Naive B cell (primary cell): ENCODE data around the gene ELOA2. TPM values are rescaled to one million over a fixed set of nuclear protein-coding genes. Genes with fewer than 3 reads are reported as not detected.
A peak's percentile ranks its signal among the peaks of the same experiment; 100 is the strongest.

ENCODE experiments used
- ATAC-seq, 2 donors: fragments of 150-1000 bp; cut with Tn5 transposase; 2 replicates each; pipeline ENCODE4 v1.10.0; 2021; ENCODE audit warnings: low read depth in 2 of 2, mild to moderate bottlenecking in 2 of 2, moderate library complexity in 2 of 2
- DNase-seq: peaks from one replicate; pipeline ENCODE4 v3.0.0; 2022
- H3K27ac Mint-ChIP-seq, 6 donors: one replicate each; pipeline ENCODE4 v1.8.0; 2020 to 2022; ENCODE audit warnings: mild to moderate bottlenecking in 6 of 6, mixed read lengths in 6 of 6, moderate library complexity in 5 of 6, inconsistent platforms in 2 of 6
- H3K27me3 Mint-ChIP-seq, 3 donors: one replicate each; pipeline ENCODE4 v1.8.0; 2021 to 2022; ENCODE audit warnings: mixed read lengths in 3 of 3, mild to moderate bottlenecking in 1 of 3
- H3K36me3 Mint-ChIP-seq, 2 donors: one replicate each; pipeline ENCODE4 v1.8.0; 2020 to 2022; ENCODE audit warnings: mixed read lengths in 2 of 2, inconsistent platforms in 1 of 2, mild to moderate bottlenecking in 1 of 2
- H3K4me1 Mint-ChIP-seq, 3 donors: one replicate each; pipeline ENCODE4 v1.8.0; 2020 to 2022; ENCODE audit warnings: mixed read lengths in 3 of 3, inconsistent platforms in 1 of 3, mild to moderate bottlenecking in 1 of 3, moderate library complexity in 1 of 3
- H3K4me3 Mint-ChIP-seq, 8 donors: one replicate each; pipeline ENCODE4 v1.8.0; 2020 to 2022; ENCODE audit warnings: mild to moderate bottlenecking in 8 of 8, mixed read lengths in 8 of 8, moderate library complexity in 8 of 8, inconsistent platforms in 2 of 8
- H3K9me3 Mint-ChIP-seq, 7 donors: one replicate each; pipeline ENCODE4 v1.8.0; 2020 to 2022; ENCODE audit warnings: mixed read lengths in 7 of 7, mild to moderate bottlenecking in 5 of 7, inconsistent platforms in 2 of 7, moderate library complexity in 1 of 7
- polyA plus RNA-seq, 6 donors: library from polyadenylated mRNA; unstranded; fragments of 300-500 nt; fragmentation: Illumina TruSeq; gene quantifications; one replicate each; pipeline ENCODE4 v1.2.3, GENCODE V29; 2021; ENCODE audit warnings: low read depth in 6 of 6

The ELOA2 gene
- polyA plus RNA-seq: not detected

DNA sequence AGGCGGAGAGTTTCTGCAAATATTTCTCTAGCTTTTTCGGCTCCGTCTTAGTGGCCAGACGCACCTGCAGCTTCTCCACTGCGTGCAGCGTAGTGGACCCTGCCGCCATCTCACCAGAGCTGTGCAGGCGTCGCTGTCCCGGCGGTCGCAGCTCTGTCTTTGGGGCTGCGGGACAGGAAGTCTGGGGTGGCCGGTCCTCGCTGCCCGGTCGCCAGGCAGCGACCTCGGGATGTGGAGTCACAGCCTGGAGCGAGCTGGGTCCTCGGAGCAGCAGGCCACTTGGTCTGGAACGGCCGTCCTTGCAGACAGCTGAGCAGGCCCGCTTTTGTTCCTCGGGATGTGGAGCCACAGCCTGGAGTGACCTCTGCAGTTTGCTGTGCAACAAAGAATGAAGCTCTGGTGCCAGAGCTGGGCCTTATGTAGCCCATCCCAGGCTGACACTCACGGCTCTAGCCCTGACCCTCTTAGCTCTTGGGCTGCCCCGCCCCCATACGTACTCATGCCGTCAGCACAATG is at the start of gene ELOA2:
TSS of gene ELOA2 (minus strand) at position 466 of the 516 bp plus-strand sequence. CDS start at position 109, 357 bp downstream.
- DNase-seq (no peak), ATAC-seq (no peak)
- H3K27me3 Mint-ChIP-seq: peaks cover 0 to 8% (median 0%) of the 10 kb centered on the region in 3 donors
- peak within 1 kb of the TSS in 1 of 6 donors; percentile 61 for H3K27ac Mint-ChIP-seq
- H3K9me3 Mint-ChIP-seq: peaks cover 0 to 13% (median 1%) of the 10 kb centered on the region in 7 donors
- no peaks in the 10 kb centered on the region for H3K4me1 Mint-ChIP-seq
- H3K4me3 Mint-ChIP-seq: no peak within 1 kb of the TSS
- peaks cover 0 to 7% of the 10 kb centered on the region in 2 donors for H3K36me3 Mint-ChIP-seq

- ATAC-seq: no peak
- H3K27ac Mint-ChIP-seq: no peak overlapping the region
Observed at GRCh38 chr18:47081578-47081977, 46.2 kb upstream of the ELOA2 start.

DNA sequence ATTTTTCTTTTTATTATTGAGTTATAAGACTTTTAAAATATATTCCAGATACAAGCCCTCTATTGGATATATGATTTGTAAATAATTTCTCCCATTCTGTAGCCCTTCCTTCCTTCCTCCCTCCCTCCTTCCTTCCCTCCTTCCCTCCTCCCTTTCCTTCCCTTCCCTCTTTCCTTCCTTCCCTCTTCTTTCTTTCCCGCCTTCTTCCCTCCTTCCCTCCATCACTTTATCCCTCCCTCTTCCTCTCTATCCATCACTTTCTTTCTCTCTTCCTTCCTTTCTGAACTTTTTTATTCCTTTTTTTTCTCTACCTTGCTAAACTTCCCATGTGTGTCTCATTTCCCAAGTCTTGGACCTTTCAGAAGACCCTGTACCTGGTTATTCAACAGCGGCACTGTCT is 45.5 kb upstream of the ELOA2 start:
- H3K27me3 Mint-ChIP-seq: no peaks in the 10 kb centered on the region
- no peaks in the 10 kb centered on the region for H3K4me1 Mint-ChIP-seq
- no peak overlapping the region for H3K27ac Mint-ChIP-seq
- ATAC-seq: no peak
- DNase-seq: no peak
- H3K9me3 Mint-ChIP-seq: no peaks in the 10 kb centered on the region
- no peaks in the 10 kb centered on the region for H3K36me3 Mint-ChIP-seq
- no peak overlapping the region for H3K4me3 Mint-ChIP-seq

More at GRCh38 chr18:47081578-47081977, 46.2 kb upstream of the ELOA2 start:
- H3K4me1 Mint-ChIP-seq: no peaks in the 10 kb centered on the region
- H3K9me3 Mint-ChIP-seq: no peaks in the 10 kb centered on the region
- H3K4me3 Mint-ChIP-seq: no peak overlapping the region
- H3K27me3 Mint-ChIP-seq: no peaks in the 10 kb centered on the region
- no peak for DNase-seq
- H3K36me3 Mint-ChIP-seq: peaks cover 0 to 6% of the 10 kb centered on the region in 2 donors

DNA sequence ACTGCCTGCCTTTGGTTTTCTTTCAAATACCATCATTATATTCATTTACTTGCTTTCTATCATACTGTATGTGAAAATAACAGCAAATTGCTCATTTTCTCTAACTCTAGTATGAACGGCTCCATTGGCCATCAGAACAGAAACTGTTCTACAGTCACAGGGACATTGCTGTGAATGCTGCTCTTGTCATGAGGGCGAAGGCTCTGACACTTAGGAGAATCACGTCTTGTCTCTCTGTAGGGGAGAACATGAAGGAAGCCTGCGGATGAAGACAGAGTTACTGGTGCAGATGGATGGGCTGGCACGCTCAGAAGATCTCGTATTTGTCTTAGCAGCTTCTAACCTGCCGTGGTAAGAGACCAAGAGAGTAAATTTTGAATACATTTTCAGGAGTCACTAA is 41.7 kb upstream of the ELOA2 start:
- Mint-ChIP-seq H3K4me1 (no peaks in the 10 kb centered on the region), H3K27ac (no peak overlapping the region), H3K4me3 (no peak overlapping the region), H3K27me3 (no peaks in the 10 kb centered on the region), H3K9me3 (no peaks in the 10 kb centered on the region), H3K36me3 (no peaks in the 10 kb centered on the region)
- DNase-seq: no peak
- no peak for ATAC-seq

- ATAC-seq: no peak
- Mint-ChIP-seq H3K27ac (no peak overlapping the region), H3K9me3 (no peaks in the 10 kb centered on the region), H3K4me3 (no peak overlapping the region), H3K4me1 (no peaks in the 10 kb centered on the region), H3K27me3 (no peaks in the 10 kb centered on the region), H3K36me3 (no peaks in the 10 kb centered on the region)
- no peak for DNase-seq
Observed at GRCh38 chr18:47075098-47075883, 39.9 kb upstream of the ELOA2 start.

GRCh38 chr18:47067648-47068047 is 32.2 kb upstream of the ELOA2 start:
- Mint-ChIP-seq H3K27ac (no peak overlapping the region), H3K36me3 (no peaks in the 10 kb centered on the region), H3K27me3 (no peaks in the 10 kb centered on the region), H3K4me3 (no peak overlapping the region), H3K9me3 (no peaks in the 10 kb centered on the region), H3K4me1 (no peaks in the 10 kb centered on the region)
- DNase-seq: no peak
- ATAC-seq: no peak

GRCh38 chr18:47063096-47063495 is 27.7 kb upstream of the ELOA2 start:
- no peak for ATAC-seq
- Mint-ChIP-seq H3K36me3 (no peaks in the 10 kb centered on the region), H3K27me3 (no peaks in the 10 kb centered on the region), H3K9me3 (no peaks in the 10 kb centered on the region), H3K27ac (no peak overlapping the region), H3K4me1 (no peaks in the 10 kb centered on the region), H3K4me3 (no peak overlapping the region)
- no peak for DNase-seq

- ATAC-seq: no peak
- Mint-ChIP-seq H3K27ac (no peak overlapping the region), H3K27me3 (no peaks in the 10 kb centered on the region), H3K36me3 (no peaks in the 10 kb centered on the region), H3K4me3 (no peak overlapping the region), H3K4me1 (no peaks in the 10 kb centered on the region), H3K9me3 (no peaks in the 10 kb centered on the region)
- no peak for DNase-seq
Observed at GRCh38 chr18:47062471-47062870, 27.1 kb upstream of the ELOA2 start.

- ATAC-seq (no peak), DNase-seq (no peak)
- Mint-ChIP-seq H3K27ac (no peak overlapping the region), H3K9me3 (no peaks in the 10 kb centered on the region), H3K4me3 (no peak overlapping the region), H3K27me3 (peaks cover 0 to 5% (median 5%) of the 10 kb centered on the region in 3 donors), H3K36me3 (no peaks in the 10 kb centered on the region), H3K4me1 (no peaks in the 10 kb centered on the region)
Observed at GRCh38 chr18:47054369-47054768, 18.9 kb upstream of the ELOA2 start.

GRCh38 chr18:47050468-47050867 is 15.0 kb upstream of the ELOA2 start:
- ATAC-seq: no peak
- Mint-ChIP-seq H3K27me3 (peaks cover 0 to 5% (median 5%) of the 10 kb centered on the region in 3 donors), H3K27ac (peak overlapping the region in 1 of 6 donors; percentile 56), H3K36me3 (no peaks in the 10 kb centered on the region), H3K4me1 (no peaks in the 10 kb centered on the region), H3K9me3 (no peaks in the 10 kb centered on the region), H3K4me3 (no peak overlapping the region)
- peak; percentile 10 for DNase-seq

GRCh38 chr18:47040982-47041381 is 5.6 kb upstream of the ELOA2 start:
- Mint-ChIP-seq H3K4me3 (no peak overlapping the region), H3K27me3 (peaks cover 0 to 10% (median 0%) of the 10 kb centered on the region in 3 donors), H3K36me3 (no peaks in the 10 kb centered on the region), H3K27ac (no peak overlapping the region), H3K9me3 (no peaks in the 10 kb centered on the region), H3K4me1 (no peaks in the 10 kb centered on the region)
- DNase-seq (no peak), ATAC-seq (no peak)

GRCh38 chr18:47036927-47037578 is 1.6 kb upstream of the ELOA2 start:
- no peak overlapping the region for H3K4me3 Mint-ChIP-seq
- DNase-seq (no peak), ATAC-seq (no peak)
- H3K9me3 Mint-ChIP-seq: peaks cover 0 to 8% (median 1%) of the 10 kb centered on the region in 7 donors
- peaks cover 0 to 10% (median 0%) of the 10 kb centered on the region in 3 donors for H3K27me3 Mint-ChIP-seq
- no peak overlapping the region for H3K27ac Mint-ChIP-seq
- H3K36me3 Mint-ChIP-seq: peaks cover 0 to 7% of the 10 kb centered on the region in 2 donors
- H3K4me1 Mint-ChIP-seq: no peaks in the 10 kb centered on the region

- H3K27ac Mint-ChIP-seq: peak overlapping the region in 1 of 6 donors; percentile 61
- peaks cover 0 to 10% (median 0%) of the 10 kb centered on the region in 3 donors for H3K27me3 Mint-ChIP-seq
- peaks cover 0 to 7% of the 10 kb centered on the region in 2 donors for H3K36me3 Mint-ChIP-seq
- ATAC-seq (no peak), DNase-seq (no peak)
- H3K4me3 Mint-ChIP-seq: no peak overlapping the region
- peaks cover 0 to 11% (median 1%) of the 10 kb centered on the region in 7 donors for H3K9me3 Mint-ChIP-seq
- H3K4me1 Mint-ChIP-seq: no peaks in the 10 kb centered on the region
Observed at GRCh38 chr18:47036298-47036874, 965 bp upstream of the ELOA2 start.
